ENCODE data around the gene ANKRD62.

Gene ANKRD62

GRCh38 chr18:12056034-12056883 lies 37.4 kb upstream of the ANKRD62 start:
- no peak for TF ChIP-seq ZNF114 (tag by site-specific recombination; IDR thresholded peaks at IDR 0.05)
- no peak for TF ChIP-seq HIC1 (tag by site-specific recombination; IDR thresholded peaks at IDR 0.05)
- TF ChIP-seq ZNF18 (tag by site-specific recombination; IDR thresholded peaks at IDR 0.05) = no peak
- no peak for TF ChIP-seq PBX3 (CRISPR knock-in tag; IDR thresholded peaks at IDR 0.05)
- no peak for TF ChIP-seq ZNF654 (tag by site-specific recombination; IDR thresholded peaks at IDR 0.05; ENCODE audit: low read depth)
- no peak for TF ChIP-seq ZNF221 (tag by site-specific recombination; IDR thresholded peaks at IDR 0.05; ENCODE audit: borderline replicate concordance)
- TF ChIP-seq ZFP3 (tag by site-specific recombination; IDR thresholded peaks at IDR 0.05; ENCODE audit: low read depth) = no peak
- no peak for TF ChIP-seq ZNF266 (tag by site-specific recombination; IDR thresholded peaks at IDR 0.05; ENCODE audit: low read depth)
- no peak for TF ChIP-seq ZBTB11 (tag by site-specific recombination; conservative IDR thresholded peaks at IDR 0.05; ENCODE audit: low read depth)
- TF ChIP-seq ZNF112 (tag by site-specific recombination; IDR thresholded peaks at IDR 0.05) = no peak
- no peak for TF ChIP-seq ZNF76 (tag by site-specific recombination; IDR thresholded peaks at IDR 0.05; ENCODE audit: borderline replicate concordance, low read depth)
- no peak for TF ChIP-seq ZNF10 (tag by site-specific recombination; IDR thresholded peaks at IDR 0.05)
- TF ChIP-seq ZNF292 (tag by site-specific recombination; IDR thresholded peaks at IDR 0.05; ENCODE audit: borderline replicate concordance, low read depth) = no peak
- POLR2A ChIA-PET = no interaction called here

GRCh38 chr18:12056884-12057402 lies 36.7 kb upstream of the ANKRD62 start:
- Histone ChIP-seq H3K36me3 (ENCODE audit: control insufficient read depth in 2 of 2, insufficient read depth in 1 of 2, low read length in 2 of 2) (no peaks in the 10 kb centered on the region), H3K27ac (ENCODE audit: extremely low read depth, low read depth, low read length) (no peak overlapping the region), H3K4me3 (ENCODE audit: low read depth, low read length) (no peak overlapping the region), H3K9me3 (ENCODE audit: control insufficient read depth, insufficient read depth, low read depth, low read length) (no peaks in the 10 kb centered on the region), H3K4me1 (ENCODE audit: control insufficient read depth, insufficient read depth, low read length) (no peaks in the 10 kb centered on the region)
- POLR2A ChIA-PET = no interaction called here
- 0 out of 2 replicates have a peak, but pooled peaks have one; percentile 17 for TF ChIP-seq PRDM10 (tag by site-specific recombination; IDR thresholded peaks at IDR 0.05)
- no peak for TF ChIP-seq ZNF544 (tag by site-specific recombination; IDR thresholded peaks at IDR 0.05)
- CTCF ChIA-PET = interaction anchor here (1.1 kb wide), 1 partner anchor 13 kb away, joined by 4 read pairs; no protein-coding TSS in a partner anchor

More at GRCh38 chr18:12056034-12056883, 37.4 kb upstream of the ANKRD62 start:
- no peak overlapping the region for H3K4me3 ChIP-seq (ENCODE audit: low read depth, low read length)
- no peaks in the 10 kb centered on the region for H3K4me1 ChIP-seq (ENCODE audit: control insufficient read depth, insufficient read depth, low read length)
- no peaks in the 10 kb centered on the region for H3K36me3 ChIP-seq (ENCODE audit: control insufficient read depth in 2 of 2, insufficient read depth in 1 of 2, low read length in 2 of 2)
- no peaks in the 10 kb centered on the region for H3K9me3 ChIP-seq (ENCODE audit: control insufficient read depth, insufficient read depth, low read depth, low read length)
- H3K27ac ChIP-seq (ENCODE audit: extremely low read depth, low read depth, low read length) = no peak overlapping the region
- CTCF ChIA-PET = interaction anchor here (0.7 to 1.1 kb wide), 2 partner anchors 14 to 22 kb away, joined by 3 to 4 read pairs; no protein-coding TSS in a partner anchor

Measured in HEK293 (cell line).